OCI-LY1 (cell line): ENCODE results near the gene LIMS1.

Experiments
- H2AFZ ChIP-seq: fragments of 200-600 bp; sonication (generic), shearing (Covaris generic); 2 replicates; pipeline ENCODE4 v1.6.0; 2014; ENCODE audit warnings: antibody characterized with exemption, mild to moderate bottlenecking, low read length
- H3F3A ChIP-seq: fragments of 200-600 bp; sonication (generic), shearing (Covaris generic); 2 replicates; pipeline ENCODE4 v1.6.0; 2014; ENCODE audit warnings: mild to moderate bottlenecking, antibody characterized with exemption, low read length, moderate library complexity; ENCODE audit not compliant: insufficient read depth
- H3K27ac ChIP-seq: fragments of 200-600 bp; sonication (generic); 2 replicates; pipeline ENCODE4 v1.5.1; 2014; ENCODE audit warnings: low read length, mixed run types, mild to moderate bottlenecking, low read depth; ENCODE audit not compliant: poor library complexity, severe bottlenecking
- H3K27me3 ChIP-seq: fragments of 200-600 bp; sonication (generic); 2 replicates; pipeline ENCODE4 v1.6.0; 2014; ENCODE audit warnings: antibody characterized with exemption, mild to moderate bottlenecking, low read length, moderate library complexity; ENCODE audit not compliant: insufficient read depth
- H3K36me3 ChIP-seq: fragments of 200-600 bp; sonication (generic); 2 replicates; pipeline ENCODE4 v1.6.1; 2014; ENCODE audit warnings: mild to moderate bottlenecking, antibody characterized with exemption, low read length, moderate library complexity, mixed read lengths; ENCODE audit not compliant: insufficient read depth
- H3K4me1 ChIP-seq: fragments of 200-600 bp; sonication (generic); 2 replicates; pipeline ENCODE4 v1.5.1; 2014; ENCODE audit warnings: mild to moderate bottlenecking, low read length, moderate library complexity; ENCODE audit not compliant: insufficient read depth, severe bottlenecking
- H3K4me2 ChIP-seq: fragments of 200-600 bp; sonication (generic), shearing (Covaris generic); 2 replicates; pipeline ENCODE4 v1.6.1; 2014; ENCODE audit warnings: low read length
- H3K4me3 ChIP-seq: fragments of 200-600 bp; sonication (generic); 2 replicates; pipeline ENCODE4 v1.5.1; 2014; ENCODE audit warnings: low read length, low read depth, mild to moderate bottlenecking, mixed read lengths; ENCODE audit not compliant: poor library complexity, severe bottlenecking
- H3K79me2 ChIP-seq: fragments of 200-600 bp; shearing (Covaris generic); 2 replicates; pipeline ENCODE4 v1.6.1; 2016; ENCODE audit warnings: mixed run types, low read length, mixed read lengths; ENCODE audit not compliant: insufficient read depth
- H3K9ac ChIP-seq: fragments of 200-600 bp; sonication (generic), shearing (Covaris generic); 2 replicates; pipeline ENCODE4 v1.6.1; 2014; ENCODE audit warnings: mild to moderate bottlenecking, low read length, mixed read lengths
- H3K9me2 ChIP-seq: fragments of 200-600 bp; sonication (generic), shearing (Covaris generic); 2 replicates; pipeline ENCODE4 v1.6.1; 2014; ENCODE audit warnings: low read depth, mild to moderate bottlenecking, low read length, mixed read lengths
- H3K9me3 ChIP-seq: fragments of 200-600 bp; shearing (Covaris generic); 2 replicates; pipeline ENCODE4 v1.6.1; 2014; ENCODE audit warnings: low read length, mixed read lengths
- H4K20me1 ChIP-seq: fragments of 200-600 bp; sonication (generic), shearing (Covaris generic); 2 replicates; pipeline ENCODE4 v1.6.0; 2016; ENCODE audit warnings: mild to moderate bottlenecking, low read length; ENCODE audit not compliant: insufficient read depth
- EZH2 ChIP-seq: fragments of 200-600 bp; sonication (generic), shearing (Covaris generic); IDR thresholded peaks from 2 replicates; pipeline ENCODE4 v1.8.0; 2017; ENCODE audit warnings: borderline replicate concordance, mixed run types, mild to moderate bottlenecking, antibody characterized with exemption, low read length, moderate library complexity, mixed read lengths
- TF ChIP-seq, protein P1 (sequence below): fragments of 200-600 bp; sonication (generic), shearing (Covaris generic); IDR thresholded peaks from 2 replicates; pipeline ENCODE4 v1.5.1; 2017; ENCODE audit warnings: mild to moderate bottlenecking, antibody characterized with exemption, low read length, moderate library complexity, mixed read lengths

The LIMS1 gene

DNA sequence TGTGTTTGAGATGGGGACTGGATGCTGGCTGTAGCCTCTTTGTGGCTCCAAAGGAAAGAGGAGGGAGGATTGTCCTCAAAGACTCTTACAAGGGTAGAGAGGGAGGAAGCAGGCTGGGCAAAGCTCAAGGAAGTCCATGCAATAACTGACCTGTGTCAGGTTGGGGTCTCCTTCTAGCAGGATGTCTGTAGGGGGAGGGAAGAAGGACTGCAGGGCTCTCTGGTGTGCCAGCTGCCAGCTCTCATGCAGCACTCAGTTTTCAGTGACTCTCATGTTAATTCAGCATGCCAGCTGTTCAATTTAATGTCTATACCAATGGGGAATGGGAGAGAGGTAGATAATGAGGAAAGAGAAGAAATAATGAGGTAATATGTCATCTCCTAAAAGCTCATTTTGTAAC lies 99.7 kb downstream of the LIMS1 start:
- Histone ChIP-seq H3K4me1 (peaks cover 84% of the 10 kb centered on the region), H3K4me3 (no peak overlapping the region), H3K79me2 (peaks cover 49% of the 10 kb centered on the region), H3K36me3 (peaks cover 4% of the 10 kb centered on the region; the same call in 1 of the 2 replicates), H3K27me3 (no peaks in the 10 kb centered on the region), H3K9me2 (no peaks in the 10 kb centered on the region), H4K20me1 (no peaks in the 10 kb centered on the region), H3F3A (no peaks in the 10 kb centered on the region), H3K9me3 (no peaks in the 10 kb centered on the region), H3K4me2 (peak overlapping the region; percentile 10; the same call in 1 of the 2 replicates), H3K9ac (no peak overlapping the region), H3K27ac (peak overlapping the region; percentile 82), H2AFZ (no peak overlapping the region)
- TF ChIP-seq EZH2: no peak

DNA sequence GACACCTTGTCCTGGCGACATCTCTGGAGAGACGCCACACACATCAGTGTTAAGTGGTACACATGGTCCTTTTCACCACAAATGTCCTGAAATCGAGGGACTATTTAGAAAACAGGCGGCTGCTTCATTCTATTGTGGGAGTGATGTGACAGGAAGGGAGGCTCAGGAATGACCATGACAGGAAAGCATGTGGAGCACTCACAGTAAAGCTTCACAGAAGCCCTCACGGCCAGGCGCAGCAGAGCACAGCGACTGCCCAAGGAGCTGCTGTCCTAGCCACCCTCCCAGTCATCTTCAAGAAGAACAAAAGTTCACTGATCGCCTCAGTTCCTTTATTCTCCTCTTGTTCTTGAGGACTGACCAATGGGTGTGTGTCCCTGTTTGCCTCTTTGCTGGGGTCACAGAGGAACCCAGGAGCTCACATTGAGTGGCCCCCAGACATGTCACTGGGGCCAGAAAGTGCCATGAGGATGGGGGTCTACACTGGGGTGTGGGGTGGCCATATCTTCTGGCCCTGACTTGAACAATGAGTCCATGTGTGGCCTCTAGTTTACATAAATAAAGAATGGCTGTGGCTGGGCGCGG lies 100.4 kb downstream of the LIMS1 start:
- Histone ChIP-seq H3K9me2 (no peaks in the 10 kb centered on the region), H3F3A (no peaks in the 10 kb centered on the region), H3K36me3 (peaks cover 7% of the 10 kb centered on the region; the same call in 1 of the 2 replicates), H3K4me2 (no peak overlapping the region), H2AFZ (no peak overlapping the region), H4K20me1 (no peaks in the 10 kb centered on the region), H3K4me1 (peaks cover 78% of the 10 kb centered on the region), H3K4me3 (no peak overlapping the region), H3K9ac (no peak overlapping the region), H3K9me3 (no peaks in the 10 kb centered on the region), H3K27me3 (no peaks in the 10 kb centered on the region), H3K79me2 (peaks cover 54% of the 10 kb centered on the region), H3K27ac (peak overlapping the region; percentile 82)
- TF ChIP-seq, protein P1, sequence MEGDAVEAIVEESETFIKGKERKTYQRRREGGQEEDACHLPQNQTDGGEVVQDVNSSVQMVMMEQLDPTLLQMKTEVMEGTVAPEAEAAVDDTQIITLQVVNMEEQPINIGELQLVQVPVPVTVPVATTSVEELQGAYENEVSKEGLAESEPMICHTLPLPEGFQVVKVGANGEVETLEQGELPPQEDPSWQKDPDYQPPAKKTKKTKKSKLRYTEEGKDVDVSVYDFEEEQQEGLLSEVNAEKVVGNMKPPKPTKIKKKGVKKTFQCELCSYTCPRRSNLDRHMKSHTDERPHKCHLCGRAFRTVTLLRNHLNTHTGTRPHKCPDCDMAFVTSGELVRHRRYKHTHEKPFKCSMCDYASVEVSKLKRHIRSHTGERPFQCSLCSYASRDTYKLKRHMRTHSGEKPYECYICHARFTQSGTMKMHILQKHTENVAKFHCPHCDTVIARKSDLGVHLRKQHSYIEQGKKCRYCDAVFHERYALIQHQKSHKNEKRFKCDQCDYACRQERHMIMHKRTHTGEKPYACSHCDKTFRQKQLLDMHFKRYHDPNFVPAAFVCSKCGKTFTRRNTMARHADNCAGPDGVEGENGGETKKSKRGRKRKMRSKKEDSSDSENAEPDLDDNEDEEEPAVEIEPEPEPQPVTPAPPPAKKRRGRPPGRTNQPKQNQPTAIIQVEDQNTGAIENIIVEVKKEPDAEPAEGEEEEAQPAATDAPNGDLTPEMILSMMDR: no peak
- TF ChIP-seq EZH2: no peak

DNA sequence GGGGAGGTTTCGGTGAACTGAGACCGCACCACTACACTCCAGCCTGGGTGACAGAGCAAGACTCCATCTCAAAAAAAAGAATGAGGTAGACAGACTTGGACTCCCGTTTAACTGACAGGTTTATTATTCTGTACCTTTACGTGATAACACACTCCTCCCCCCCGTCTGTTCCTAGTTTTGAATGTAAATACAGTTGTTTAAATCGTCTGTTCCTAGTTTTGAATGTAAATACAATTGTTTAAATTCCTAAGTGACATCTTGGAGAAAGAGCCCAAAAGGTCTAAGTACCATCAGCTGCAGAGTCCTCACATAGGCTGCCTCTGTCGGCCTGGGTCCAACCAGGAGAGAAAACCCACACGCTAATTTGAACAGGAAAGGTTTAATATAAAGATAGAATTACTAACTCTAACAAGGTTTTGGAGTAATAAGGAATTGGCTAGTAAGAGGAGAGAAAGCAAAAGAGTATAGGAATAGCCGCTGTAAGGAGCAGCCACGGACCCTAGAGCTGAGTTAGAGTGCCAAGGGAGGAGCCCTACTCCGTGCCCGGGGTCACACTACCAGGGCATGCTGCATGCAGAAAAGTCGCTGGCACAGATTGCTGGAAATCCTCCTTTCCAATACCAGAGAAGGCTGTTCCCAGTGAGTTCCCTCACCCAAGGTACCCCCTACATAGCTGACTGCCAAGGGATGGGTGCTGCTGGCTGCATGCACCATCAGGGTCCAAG lies 101.5 kb downstream of the LIMS1 start:
- Histone ChIP-seq H3K4me2 (no peak overlapping the region; the same call in 1 of the 2 replicates), H3K79me2 (peaks cover 56% of the 10 kb centered on the region), H3K9me2 (no peaks in the 10 kb centered on the region), H2AFZ (no peak overlapping the region), H3K9me3 (no peaks in the 10 kb centered on the region), H3K4me3 (no peak overlapping the region), H3K27ac (peak overlapping the region; percentile 52), H3K27me3 (no peaks in the 10 kb centered on the region), H3F3A (no peaks in the 10 kb centered on the region), H3K9ac (no peak overlapping the region), H4K20me1 (no peaks in the 10 kb centered on the region), H3K4me1 (peaks cover 67% of the 10 kb centered on the region), H3K36me3 (peaks cover 5% of the 10 kb centered on the region; the same call in 1 of the 2 replicates)
- no peak for TF ChIP-seq EZH2
- TF ChIP-seq, protein P1: no peak
